ENCODE data around the gene NIFK.

- TF ChIP-seq POLR2A (IDR thresholded peaks at IDR 0.05) (no peak), CTCF (IDR thresholded peaks at IDR 0.05) (no peak)
These were observed 4.8 kb upstream of the NIFK start for GRCh38 chr2:121741450-121741849.
